C4-2B (cell line): ENCODE measurements around the gene CFAP298.

Experiments
- H3K27ac ChIP-seq: fragments of 450-650 bp; 2 replicates; pipeline ENCODE4 v1.5.1; 2017
- ZFX ChIP-seq: fragments of 450-650 bp; IDR thresholded peaks from 2 replicates; pipeline ENCODE4 v1.6.1; 2017
- TF ChIP-seq, protein P1 (sequence below): fragments of 450-650 bp; conservative IDR thresholded peaks from 2 replicates; pipeline ENCODE4 v1.5.1; 2017; ENCODE audit warnings: mild to moderate bottlenecking

CFAP298 gene

DNA sequence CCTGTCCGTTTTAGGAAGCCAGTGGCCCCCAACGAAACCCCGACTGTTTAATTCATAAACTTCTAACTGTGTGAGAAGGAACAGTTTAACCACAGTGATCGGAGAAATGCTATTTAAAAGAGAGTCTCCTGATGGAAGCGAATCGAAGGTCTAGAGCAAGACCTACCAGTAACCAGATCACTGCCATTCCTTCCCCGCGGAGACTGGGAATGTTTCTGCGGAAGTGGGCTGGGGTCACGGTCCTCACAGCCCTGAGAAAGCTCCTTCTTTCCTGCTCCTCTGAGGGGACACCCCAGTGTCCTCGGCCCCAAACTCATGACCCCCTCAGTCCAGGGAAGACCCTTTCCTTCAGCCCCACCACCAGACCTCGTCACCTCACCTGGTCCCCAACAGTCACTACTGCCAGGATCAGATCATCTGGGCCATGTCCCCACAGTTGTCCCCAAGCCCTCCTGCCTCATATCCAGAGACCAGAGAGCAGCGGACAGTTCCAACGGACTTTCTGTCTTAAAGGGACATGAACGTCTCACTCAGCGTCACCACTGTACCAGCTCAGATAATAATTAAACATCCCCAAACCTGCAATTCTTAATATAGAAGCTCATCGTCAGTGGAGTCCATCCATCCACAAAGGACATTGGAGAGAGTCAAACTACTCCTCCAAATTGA is 27.0 kb downstream of the CFAP298 start, which contains the start of gene TCP10L:
Gene TCP10L (minus strand): TSS at position 482 of the 669 bp plus-strand sequence. CDS start 1,219 bp downstream, outside the sequence.
- TF ChIP-seq ZFX, result no peak
- TF ChIP-seq, protein P1, sequence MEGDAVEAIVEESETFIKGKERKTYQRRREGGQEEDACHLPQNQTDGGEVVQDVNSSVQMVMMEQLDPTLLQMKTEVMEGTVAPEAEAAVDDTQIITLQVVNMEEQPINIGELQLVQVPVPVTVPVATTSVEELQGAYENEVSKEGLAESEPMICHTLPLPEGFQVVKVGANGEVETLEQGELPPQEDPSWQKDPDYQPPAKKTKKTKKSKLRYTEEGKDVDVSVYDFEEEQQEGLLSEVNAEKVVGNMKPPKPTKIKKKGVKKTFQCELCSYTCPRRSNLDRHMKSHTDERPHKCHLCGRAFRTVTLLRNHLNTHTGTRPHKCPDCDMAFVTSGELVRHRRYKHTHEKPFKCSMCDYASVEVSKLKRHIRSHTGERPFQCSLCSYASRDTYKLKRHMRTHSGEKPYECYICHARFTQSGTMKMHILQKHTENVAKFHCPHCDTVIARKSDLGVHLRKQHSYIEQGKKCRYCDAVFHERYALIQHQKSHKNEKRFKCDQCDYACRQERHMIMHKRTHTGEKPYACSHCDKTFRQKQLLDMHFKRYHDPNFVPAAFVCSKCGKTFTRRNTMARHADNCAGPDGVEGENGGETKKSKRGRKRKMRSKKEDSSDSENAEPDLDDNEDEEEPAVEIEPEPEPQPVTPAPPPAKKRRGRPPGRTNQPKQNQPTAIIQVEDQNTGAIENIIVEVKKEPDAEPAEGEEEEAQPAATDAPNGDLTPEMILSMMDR, result no peak
- no peak within 1 kb of the TSS for H3K27ac ChIP-seq

DNA sequence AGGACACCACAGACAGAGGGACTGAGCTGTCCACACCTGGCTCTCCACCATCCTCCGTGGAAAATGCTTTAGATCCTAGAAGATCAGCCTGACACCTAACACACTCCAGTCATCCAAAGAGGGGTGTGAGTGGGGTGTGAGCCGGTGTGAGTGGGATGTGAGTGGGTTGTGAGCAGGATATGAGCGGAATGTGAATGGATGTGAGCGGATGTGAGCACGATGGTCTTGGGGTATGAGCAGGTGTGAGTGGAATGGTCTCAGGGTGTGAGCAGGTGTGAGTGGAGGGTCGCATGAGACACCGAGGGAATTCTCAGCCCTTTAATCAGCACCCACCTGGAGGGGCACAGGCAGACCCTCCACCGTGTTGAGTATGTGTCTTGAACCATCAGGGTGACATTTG is 27.7 kb downstream of the CFAP298 start:
- TF ChIP-seq, protein P1, result no peak
- no peak for TF ChIP-seq ZFX
- no peak overlapping the region for H3K27ac ChIP-seq

DNA sequence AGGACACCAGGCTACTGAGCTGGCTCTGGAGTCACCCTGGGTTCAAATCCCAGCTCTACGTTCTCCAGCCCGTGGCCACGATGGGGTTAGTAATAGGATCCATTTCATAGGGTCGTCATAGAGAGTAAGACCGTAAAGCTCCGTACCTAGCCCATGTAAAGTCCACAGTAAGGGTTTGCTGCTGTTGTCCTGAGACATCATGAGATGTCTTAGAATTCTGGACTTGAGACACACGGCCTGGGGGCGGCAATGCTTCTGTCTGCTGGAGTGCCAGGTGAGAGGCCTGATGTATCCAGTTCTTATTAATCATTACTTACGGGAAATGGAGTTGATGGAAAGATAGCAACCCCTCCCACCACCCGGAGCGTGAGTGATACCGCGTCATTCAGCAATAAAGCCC is 30.4 kb downstream of the CFAP298 start:
- TF ChIP-seq, protein P1, result no peak
- no peak for TF ChIP-seq ZFX

DNA sequence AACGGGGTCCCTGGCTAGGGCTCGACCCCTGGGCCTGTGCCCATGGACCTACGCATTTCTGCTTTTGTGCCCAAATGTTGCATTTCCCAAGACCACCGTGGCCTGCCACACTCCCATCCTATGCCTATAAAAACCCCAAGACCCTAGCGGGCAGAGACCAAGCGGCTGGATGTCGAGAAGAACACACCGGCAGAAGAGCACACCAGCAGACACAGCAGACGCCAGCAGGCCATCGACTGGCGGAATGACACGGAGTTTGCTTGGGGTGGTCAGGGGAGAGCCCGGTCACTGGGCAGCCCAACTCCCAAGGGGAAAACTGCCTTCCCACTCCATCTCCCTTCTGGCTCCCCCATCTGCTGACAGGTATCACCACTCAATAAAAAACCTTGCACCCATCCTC is 31.2 kb downstream of the CFAP298 start:
- no peak overlapping the region for H3K27ac ChIP-seq
- TF ChIP-seq, protein P1, result no peak
- TF ChIP-seq ZFX, result no peak

More for the DNA sequence above, 30.4 kb downstream of the CFAP298 start:
- H3K27ac ChIP-seq, result no peak overlapping the region

DNA sequence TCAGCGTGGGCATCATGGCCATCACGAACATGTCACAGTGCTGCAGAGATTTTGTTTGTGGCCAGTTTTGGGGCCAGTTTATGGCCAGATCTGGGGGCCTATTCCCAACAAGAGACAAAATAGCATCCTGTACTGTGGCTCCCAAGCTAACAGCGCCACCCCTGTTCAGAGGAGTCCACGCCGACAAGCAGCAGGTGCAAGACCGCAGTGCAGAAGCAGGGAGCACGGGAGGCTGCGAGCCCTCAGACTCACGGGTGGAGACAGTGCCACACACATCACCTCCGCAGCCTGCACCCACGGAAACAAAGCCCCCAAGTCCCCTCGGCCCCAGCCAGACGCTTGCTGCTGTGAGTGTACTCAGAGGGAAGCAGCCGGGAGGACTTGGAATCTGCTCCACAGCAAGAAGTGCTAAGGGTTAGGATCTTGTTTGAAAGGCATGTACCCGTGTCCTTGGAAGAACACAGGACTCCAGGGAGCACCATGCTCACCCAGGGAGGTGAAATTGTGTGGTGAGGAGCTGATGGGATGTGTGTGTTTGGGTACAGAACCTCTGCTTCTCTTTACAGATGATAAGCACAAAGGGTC is 34.0 kb downstream of the CFAP298 start:
- no peak for TF ChIP-seq ZFX
- TF ChIP-seq, protein P1, result peak; percentile 77

DNA sequence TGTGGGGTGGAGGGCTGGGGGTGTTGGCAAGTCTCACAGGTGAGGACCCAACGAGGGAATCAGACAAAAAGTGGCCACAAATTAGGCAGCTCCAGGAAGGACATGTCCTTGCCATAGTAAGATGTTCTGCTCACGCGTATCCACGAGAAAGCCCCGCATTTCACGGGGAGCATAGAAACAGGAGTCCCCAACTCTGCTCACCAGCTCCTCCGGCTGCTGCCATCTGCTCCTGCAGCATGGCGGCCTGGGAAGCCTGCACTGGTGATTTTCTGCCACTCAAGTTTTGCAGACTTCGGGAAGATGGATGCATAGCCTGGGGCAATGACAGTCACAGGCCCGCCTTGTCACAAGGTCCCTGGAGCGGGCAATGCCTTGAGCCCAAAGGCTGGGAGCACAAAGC is 36.2 kb downstream of the CFAP298 start:
- no peak overlapping the region for H3K27ac ChIP-seq
- TF ChIP-seq ZFX, result no peak
- TF ChIP-seq, protein P1, result no peak

More for the DNA sequence above, 34.0 kb downstream of the CFAP298 start:
- no peak overlapping the region for H3K27ac ChIP-seq
